Choroid plexus epithelial cell (primary cell): Measurements from ENCODE around the gene CSNK2B.

ENCODE experiments used
- DNase-seq: peaks from one replicate; pipeline ENCODE4 v3.0.0-alpha.2; 2010; ENCODE audit warnings: low read depth
- H3K4me3 ChIP-seq: 2 replicates; pipeline ENCODE4 v1.5.1; 2011; ENCODE audit warnings: low read depth, mild to moderate bottlenecking, control low read depth, low read length, moderate library complexity
- CTCF ChIP-seq: conservative IDR thresholded peaks from 2 replicates; pipeline ENCODE4 v1.5.1; 2011; ENCODE audit warnings: low read depth, mild to moderate bottlenecking, control low read depth, inconsistent platforms, low read length, moderate library complexity

The CSNK2B gene

DNA sequence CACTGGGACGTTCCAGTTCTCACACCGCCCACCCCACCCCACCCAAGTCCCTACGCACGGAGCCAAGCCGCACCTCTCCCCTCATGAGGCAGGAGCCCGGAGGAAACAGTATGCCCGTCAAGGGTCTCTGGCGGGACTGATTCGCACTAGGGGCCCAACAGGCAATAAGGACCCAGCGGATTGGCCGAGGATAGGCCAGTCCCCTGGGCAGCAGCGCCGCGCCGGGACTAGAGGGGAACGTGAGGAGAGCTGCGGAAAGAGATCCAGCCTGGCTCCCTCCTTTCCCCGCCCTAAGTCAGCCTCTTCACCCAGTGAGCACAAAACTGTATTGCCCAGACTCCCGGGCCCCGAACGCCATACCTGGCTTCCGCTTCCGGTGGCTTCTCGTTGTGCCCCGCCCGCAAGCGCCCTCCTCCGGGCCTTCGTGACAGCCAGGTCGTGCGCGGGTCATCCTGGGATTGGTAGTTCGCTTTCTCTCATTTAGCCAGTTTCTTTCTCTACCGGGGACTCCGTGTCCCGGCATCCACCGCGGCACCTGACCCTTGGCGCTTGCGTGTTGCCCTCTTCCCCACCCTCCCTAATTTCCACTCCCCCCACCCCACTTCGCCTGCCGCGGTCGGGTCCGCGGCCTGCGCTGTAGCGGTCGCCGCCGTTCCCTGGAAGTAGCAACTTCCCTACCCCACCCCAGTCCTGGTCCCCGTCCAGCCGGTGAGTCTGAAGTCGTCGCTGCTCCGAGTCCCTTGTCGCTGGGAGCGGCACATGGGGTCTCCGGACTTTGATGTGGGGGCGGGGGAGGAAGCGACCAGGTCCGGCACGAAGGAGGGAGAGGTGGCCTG, at the start of gene CSNK2B:
Gene CSNK2B, plus strand, starts transcription at position 580 of the 836 bp plus-strand sequence. CDS start 752 bp downstream, outside the sequence.
- peak; percentile 5 for TF ChIP-seq CTCF
- peak within 1 kb of the TSS; percentile 98 for H3K4me3 ChIP-seq
- DNase-seq: peak; percentile 98

GRCh38 chr6:31617010-31617409, 48.9 kb upstream of the CSNK2B start:
- TF ChIP-seq CTCF: no peak

GRCh38 chr6:31619805-31620585, 45.9 kb upstream of the CSNK2B start:
- TF ChIP-seq CTCF: no peak
- peak overlapping the region; percentile 95 for H3K4me3 ChIP-seq
- peak; percentile 100 for DNase-seq

More at GRCh38 chr6:31617010-31617409, 48.9 kb upstream of the CSNK2B start:
- no peak overlapping the region for H3K4me3 ChIP-seq
- DNase-seq: peak; percentile 41

GRCh38 chr6:31620586-31621319, 45.1 kb upstream of the CSNK2B start, which contains the start of gene PRRC2A:
PRRC2A (plus strand) TSS chr6:31620715; CDS start chr6:31622790, 2,075 bp downstream.
- TF ChIP-seq CTCF: no peak
- DNase-seq: peak; percentile 57
- peak within 1 kb of the TSS; percentile 95 for H3K4me3 ChIP-seq

- no peak for TF ChIP-seq CTCF
- H3K4me3 ChIP-seq: peak overlapping the region; percentile 95
Observed at GRCh38 chr6:31621320-31621939, 44.5 kb upstream of the CSNK2B start.

GRCh38 chr6:31621991-31622390, 43.9 kb upstream of the CSNK2B start:
- TF ChIP-seq CTCF: no peak
- peak overlapping the region; percentile 95 for H3K4me3 ChIP-seq
- DNase-seq: no peak

More at GRCh38 chr6:31621320-31621939, 44.5 kb upstream of the CSNK2B start:
- DNase-seq: no peak
